ENCODE data around the gene VPS18.

Gene VPS18

GRCh38 chr15:40879609-40880008 is 14.6 kb upstream of the VPS18 start:
- Histone ChIP-seq H3K4me3 (ENCODE audit: low read length) (no peak overlapping the region), H3K9me2 (replicated peaks; ENCODE audit: control insufficient read depth, low read length) (no peaks in the 10 kb centered on the region), H3K27ac (ENCODE audit: low read depth, low read length) (no peak overlapping the region)

GRCh38 chr15:40881351-40881750 is 12.9 kb upstream of the VPS18 start:
- no peak for TF ChIP-seq EZH2phosphoT487 (IDR thresholded peaks at IDR 0.05; ENCODE audit: borderline replicate concordance, low read length)
- no peak for TF ChIP-seq CTCF (IDR thresholded peaks at IDR 0.05; ENCODE audit: low read depth, low read length, poor library complexity, severe bottlenecking)
- Histone ChIP-seq H3K4me2 (ENCODE audit: low read length) (no peak overlapping the region), H3K36me3 (ENCODE audit: control insufficient read depth, low read length) (no peaks in the 10 kb centered on the region), H4K20me1 (ENCODE audit: control insufficient read depth, insufficient read depth, low read depth, low read length) (no peaks in the 10 kb centered on the region), H3K4me3 (ENCODE audit: low read length) (no peak overlapping the region), H3K79me2 (ENCODE audit: control insufficient read depth, low read length) (no peaks in the 10 kb centered on the region), H3K27me3 (ENCODE audit: control insufficient read depth, low read length) (no peaks in the 10 kb centered on the region), H3F3A (ENCODE audit: control insufficient read depth, insufficient read depth) (no peaks in the 10 kb centered on the region), H3K9me3 (ENCODE audit: control insufficient read depth, insufficient read depth, low read length) (no peaks in the 10 kb centered on the region), H3K27ac (ENCODE audit: low read depth, low read length) (no peak overlapping the region), H3K4me1 (ENCODE audit: control insufficient read depth, low read length) (no peaks in the 10 kb centered on the region), H3K9me2 (replicated peaks; ENCODE audit: control insufficient read depth, low read length) (no peaks in the 10 kb centered on the region)

More at GRCh38 chr15:40879609-40880008, 14.6 kb upstream of the VPS18 start:
- no peaks in the 10 kb centered on the region for H3K27me3 ChIP-seq (ENCODE audit: control insufficient read depth, low read length)
- H3K4me2 ChIP-seq (ENCODE audit: low read length): no peak overlapping the region
- no peaks in the 10 kb centered on the region for H3K36me3 ChIP-seq (ENCODE audit: control insufficient read depth, low read length)
- no peaks in the 10 kb centered on the region for H3K79me2 ChIP-seq (ENCODE audit: control insufficient read depth, low read length)
- no peak for TF ChIP-seq CTCF (IDR thresholded peaks at IDR 0.05; ENCODE audit: low read depth, low read length, poor library complexity, severe bottlenecking)
- no peak for TF ChIP-seq EZH2phosphoT487 (IDR thresholded peaks at IDR 0.05; ENCODE audit: borderline replicate concordance, low read length)
- H3F3A ChIP-seq (ENCODE audit: control insufficient read depth, insufficient read depth): no peaks in the 10 kb centered on the region
- no peaks in the 10 kb centered on the region for H4K20me1 ChIP-seq (ENCODE audit: control insufficient read depth, insufficient read depth, low read depth, low read length)
- peaks cover 3% of the 10 kb centered on the region for H3K4me1 ChIP-seq (ENCODE audit: control insufficient read depth, low read length)
- no peaks in the 10 kb centered on the region for H3K9me3 ChIP-seq (ENCODE audit: control insufficient read depth, insufficient read depth, low read length)

GRCh38 chr15:40886586-40886985 is 7.7 kb upstream of the VPS18 start:
- Histone ChIP-seq H3K9me2 (replicated peaks; ENCODE audit: control insufficient read depth, low read length) (no peaks in the 10 kb centered on the region), H3K79me2 (ENCODE audit: control insufficient read depth, low read length) (no peaks in the 10 kb centered on the region), H3K27me3 (ENCODE audit: control insufficient read depth, low read length) (no peaks in the 10 kb centered on the region), H3K4me1 (ENCODE audit: control insufficient read depth, low read length) (peaks cover 12% of the 10 kb centered on the region), H3K9me3 (ENCODE audit: control insufficient read depth, insufficient read depth, low read length) (no peaks in the 10 kb centered on the region), H3K4me3 (ENCODE audit: low read length) (no peak overlapping the region), H3F3A (ENCODE audit: control insufficient read depth, insufficient read depth) (no peaks in the 10 kb centered on the region), H3K27ac (ENCODE audit: low read depth, low read length) (no peak overlapping the region), H4K20me1 (ENCODE audit: control insufficient read depth, insufficient read depth, low read depth, low read length) (no peaks in the 10 kb centered on the region), H3K4me2 (ENCODE audit: low read length) (no peak overlapping the region), H3K36me3 (ENCODE audit: control insufficient read depth, low read length) (no peaks in the 10 kb centered on the region)
- TF ChIP-seq EZH2phosphoT487 (IDR thresholded peaks at IDR 0.05; ENCODE audit: borderline replicate concordance, low read length): no peak
- no peak for TF ChIP-seq CTCF (IDR thresholded peaks at IDR 0.05; ENCODE audit: low read depth, low read length, poor library complexity, severe bottlenecking)

GRCh38 chr15:40889112-40889511 is 5.1 kb upstream of the VPS18 start:
- H3K27ac ChIP-seq (ENCODE audit: low read depth, low read length): no peak overlapping the region
- H3K27me3 ChIP-seq (ENCODE audit: control insufficient read depth, low read length): no peaks in the 10 kb centered on the region
- H3K4me1 ChIP-seq (ENCODE audit: control insufficient read depth, low read length): peaks cover 24% of the 10 kb centered on the region
- no peaks in the 10 kb centered on the region for H3K9me3 ChIP-seq (ENCODE audit: control insufficient read depth, insufficient read depth, low read length)
- H3K9me2 ChIP-seq (replicated peaks; ENCODE audit: control insufficient read depth, low read length): no peaks in the 10 kb centered on the region
- TF ChIP-seq CTCF (IDR thresholded peaks at IDR 0.05; ENCODE audit: low read depth, low read length, poor library complexity, severe bottlenecking) (no peak), EZH2phosphoT487 (IDR thresholded peaks at IDR 0.05; ENCODE audit: borderline replicate concordance, low read length) (no peak)
- H3K36me3 ChIP-seq (ENCODE audit: control insufficient read depth, low read length): no peaks in the 10 kb centered on the region
- H3K4me3 ChIP-seq (ENCODE audit: low read length): no peak overlapping the region
- H3K79me2 ChIP-seq (ENCODE audit: control insufficient read depth, low read length): no peaks in the 10 kb centered on the region
- H3F3A ChIP-seq (ENCODE audit: control insufficient read depth, insufficient read depth): no peaks in the 10 kb centered on the region
- no peak overlapping the region for H3K4me2 ChIP-seq (ENCODE audit: low read length)
- no peaks in the 10 kb centered on the region for H4K20me1 ChIP-seq (ENCODE audit: control insufficient read depth, insufficient read depth, low read depth, low read length)

Data from DOHH2 (cell line).